Uterus (tissue), 4 donors: ENCODE measurements around the gene TRAP1. TPM values are rescaled to one million over a fixed set of nuclear protein-coding genes. Genes with fewer than 3 reads are reported as not detected.
A peak's percentile ranks its signal among the peaks of the same experiment; 100 is the strongest.

Source experiments
- DNase-seq, 2 donors: peaks; one replicate each; pipeline ENCODE4 v3.0.0-alpha.2; 2019 to 2020
- H3K27ac ChIP-seq, 2 donors: fragments of 200-600 bp; sonication (generic); 1 replicate in 1 of 2; 2 replicates in 1 of 2; pipeline ENCODE4 v1.5.1; 2016 to 2018
- H3K27me3 ChIP-seq, 2 donors: fragments of 200-600 bp; sonication (generic); one replicate each; pipeline ENCODE4 v1.5.1; 2018 to 2019; ENCODE audit warnings: control low read depth in 1 of 2
- H3K36me3 ChIP-seq, 2 donors: fragments of 200-600 bp; sonication (generic); one replicate each; pipeline ENCODE4 v1.5.1; 2019; ENCODE audit warnings: control low read depth in 1 of 2
- H3K4me1 ChIP-seq, 2 donors: fragments of 200-600 bp; sonication (generic); one replicate each; pipeline ENCODE4 v1.5.1; 2018 to 2019; ENCODE audit warnings: control low read depth in 1 of 2
- H3K4me3 ChIP-seq, 2 donors: fragments of 200-600 bp; sonication (generic); 1 replicate in 1 of 2; 2 replicates in 1 of 2; pipeline ENCODE4 v1.5.1; 2018 to 2019; ENCODE audit warnings: mild to moderate bottlenecking in 1 of 2
- H3K9me3 ChIP-seq, 2 donors: fragments of 200-600 bp; sonication (generic); one replicate each; pipeline ENCODE4 v1.5.1; 2019; ENCODE audit warnings: control low read depth in 1 of 2
- CTCF ChIP-seq, 4 experiments: fragments of 200-600 bp in 2 of 4; fragments of 450-650 bp in 2 of 4; sonication (generic) in 2 of 4; IDR thresholded peaks; one replicate each; pipeline ENCODE4 v1.5.1; 2016 to 2019; ENCODE audit warnings: antibody characterized with exemption in 4 of 4, mild to moderate bottlenecking in 2 of 4, moderate library complexity in 1 of 4
- POLR2A ChIP-seq, 2 donors: fragments of 450-650 bp; IDR thresholded peaks; one replicate each; pipeline ENCODE4 v1.6.1; 2016; ENCODE audit warnings: antibody characterized with exemption in 2 of 2, mild to moderate bottlenecking in 1 of 2, moderate library complexity in 1 of 2
- intact Hi-C: fragments of 100-400 bp; cut with DNase I; formaldehyde crosslinking; loops from one replicate; pipeline ENCODE4 v1.15.1; 2023; ENCODE audit warnings: low total_unique reads
- total RNA-seq, 4 donors: library from RNA; depleted of rRNA in 3 of 4; stranded (reverse); fragments of >200 nt in 3 of 4; gene quantifications; one replicate each; pipeline versions ENCODE4 v1.1.0 to v1.2.4, GENCODE V29; 2014 to 2023
- donor health status: DM: yes; HTN: yes; CAD: no.

TRAP1 gene
- total RNA-seq, 4 donors from 2014 or later: 54.8 to 119 (median 84.8) TPM

- TF ChIP-seq POLR2A (IDR thresholded peaks at IDR 0.05): no peak
- TF ChIP-seq CTCF (IDR thresholded peaks at IDR 0.05): no peak
- H3K36me3 ChIP-seq: no peaks in the 10 kb centered on the region
- no peaks in the 10 kb centered on the region for H3K9me3 ChIP-seq
- intact Hi-C loops: loop anchor here (10.0 kb wide), 1 partner anchor 179 kb away; no protein-coding TSS in a partner anchor
- no peaks in the 10 kb centered on the region for H3K4me1 ChIP-seq
- H3K27me3 ChIP-seq: no peaks in the 10 kb centered on the region
- no peak for DNase-seq
- H3K4me3 ChIP-seq: no peak overlapping the region
- H3K27ac ChIP-seq: no peak overlapping the region
Measured at GRCh38 chr16:3695610-3696369, 21.5 kb downstream of the TRAP1 start.

GRCh38 chr16:3694051-3694450 lies 23.3 kb downstream of the TRAP1 start:
- no peaks in the 10 kb centered on the region for H3K27me3 ChIP-seq

GRCh38 chr16:3691761-3692160 lies 25.6 kb downstream of the TRAP1 start:
- intact Hi-C loops: loop anchor here (10.0 kb wide), 1 partner anchor 183 kb away; no protein-coding TSS in a partner anchor
- DNase-seq: no peak
- Histone ChIP-seq H3K9me3 (no peaks in the 10 kb centered on the region), H3K4me1 (no peaks in the 10 kb centered on the region), H3K27ac (no peak overlapping the region), H3K36me3 (no peaks in the 10 kb centered on the region), H3K27me3 (no peaks in the 10 kb centered on the region), H3K4me3 (no peak overlapping the region)
- no peak for TF ChIP-seq CTCF (IDR thresholded peaks at IDR 0.05)
- no peak for TF ChIP-seq POLR2A (IDR thresholded peaks at IDR 0.05)

More at GRCh38 chr16:3694051-3694450, 23.3 kb downstream of the TRAP1 start:
- Histone ChIP-seq H3K27ac (no peak overlapping the region), H3K4me3 (no peak overlapping the region), H3K4me1 (no peaks in the 10 kb centered on the region), H3K9me3 (no peaks in the 10 kb centered on the region), H3K36me3 (no peaks in the 10 kb centered on the region)
- intact Hi-C loops: loop anchor here (10.0 kb wide), 1 partner anchor 181 kb away; no protein-coding TSS in a partner anchor
- DNase-seq: no peak
- TF ChIP-seq CTCF (IDR thresholded peaks at IDR 0.05): no peak
- no peak for TF ChIP-seq POLR2A (IDR thresholded peaks at IDR 0.05)

- no peak for TF ChIP-seq CTCF (IDR thresholded peaks at IDR 0.05)
- H3K27me3 ChIP-seq: no peaks in the 10 kb centered on the region
- peak overlapping the region in 1 of 2 donors; percentile 77 for H3K27ac ChIP-seq
- H3K4me1 ChIP-seq: no peaks in the 10 kb centered on the region
- peak overlapping the region; percentile 26 to 28 for H3K4me3 ChIP-seq
- intact Hi-C loops: loop anchor here (10.0 kb wide), 1 partner anchor 184 kb away; no protein-coding TSS in a partner anchor
- no peaks in the 10 kb centered on the region for H3K36me3 ChIP-seq
- peak; percentile 41 to 56 for DNase-seq
- no peaks in the 10 kb centered on the region for H3K9me3 ChIP-seq
Measured at GRCh38 chr16:3690980-3691720, 26.2 kb downstream of the TRAP1 start.
